ENCODE results near the gene ARL15.

DNA sequence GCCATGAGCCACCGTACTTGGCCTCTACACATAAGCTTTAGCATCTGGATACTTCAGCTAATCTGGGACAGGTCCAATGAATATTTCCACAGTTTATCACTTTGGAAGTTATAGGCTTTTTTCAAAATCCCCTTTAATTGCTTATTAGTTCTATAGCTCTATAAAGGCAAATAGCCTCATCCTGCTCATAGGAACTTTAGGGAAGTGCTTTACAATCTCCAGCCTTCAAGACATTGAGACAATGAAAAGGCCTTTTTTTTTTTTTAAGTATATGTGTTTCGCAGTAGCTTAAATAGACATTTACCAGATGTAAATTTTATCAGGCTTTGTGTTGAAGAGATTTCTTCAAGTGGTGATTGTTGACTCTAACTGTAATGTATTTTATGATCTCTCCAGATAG lies 224.2 kb downstream of the ARL15 start:
- TF ChIP-seq POLR2AphosphoS5 (IDR thresholded peaks at IDR 0.05; ENCODE audit: low read depth, low read length): no peak
- no peak for TF ChIP-seq POLR2A (IDR thresholded peaks at IDR 0.05; ENCODE audit: low read depth, low read length)

Data from GM12891 (cell line).